Peyer's patch (tissue), 4 donors: ENCODE measurements around the gene VN1R2. TPM values are rescaled to one million over a fixed set of nuclear protein-coding genes. Genes with fewer than 3 reads are reported as not detected.
"Not testable (repeated sequence)": the region's sequence is repeated elsewhere in the genome, so short reads cannot be mapped to it uniquely, and the experiment has no call there.

ENCODE experiments used
- DNase-seq, 3 donors: peaks; one replicate each; pipeline ENCODE4 v3.0.0-alpha.2; 2017 to 2019
- H3K27ac ChIP-seq, 4 donors: fragments of 200-600 bp; sonication (generic); one replicate each; pipeline ENCODE4 v1.5.1; 2016 to 2019
- H3K27me3 ChIP-seq, 2 donors: fragments of 200-600 bp; sonication (generic); one replicate each; pipeline ENCODE4 v1.5.1; 2019
- H3K36me3 ChIP-seq, 3 donors: fragments of 200-600 bp; sonication (generic); one replicate each; pipeline ENCODE4 v1.5.1; 2016 to 2019
- H3K4me1 ChIP-seq, 4 donors: fragments of 200-600 bp; sonication (generic); one replicate each; pipeline ENCODE4 v1.5.1; 2016 to 2019
- H3K4me3 ChIP-seq, 4 donors: fragments of 200-600 bp; sonication (generic); 1 replicate in 3 of 4; 2 replicates in 1 of 4; pipeline ENCODE4 v1.5.1; 2016 to 2019; ENCODE audit warnings: mild to moderate bottlenecking in 1 of 4
- H3K9me3 ChIP-seq, 4 donors: fragments of 200-600 bp; sonication (generic); one replicate each; pipeline ENCODE4 v1.5.1; 2016 to 2019; ENCODE audit warnings: mild to moderate bottlenecking in 1 of 4
- CTCF ChIP-seq, 6 experiments: fragments of 450-650 bp in 4 of 6; fragments of 200-600 bp in 2 of 6; sonication (generic) in 1 of 6; IDR thresholded peaks; one replicate each; pipeline ENCODE4 v1.5.1; 2017 to 2019; ENCODE audit warnings: antibody characterized with exemption in 6 of 6, mild to moderate bottlenecking in 3 of 6, moderate library complexity in 1 of 6
- POLR2A ChIP-seq, 2 donors: fragments of 450-650 bp; IDR thresholded peaks; one replicate each; pipeline ENCODE4 v1.5.1; 2017; ENCODE audit warnings: antibody characterized with exemption in 2 of 2, mild to moderate bottlenecking in 2 of 2, moderate library complexity in 2 of 2
- total RNA-seq, 4 donors: library from RNA; depleted of rRNA; stranded (reverse); fragments of >200 nt; gene quantifications; one replicate each; pipeline ENCODE4 v1.1.0, GENCODE V29; 2016

Gene VN1R2
- total RNA-seq, 4 donors from 2014 or later = not detected

- Histone ChIP-seq H3K9me3 (peaks cover 0 to 55% (median 8%) of the 10 kb centered on the region in 4 donors), H3K4me1 (no peaks in the 10 kb centered on the region), H3K27ac (no peak overlapping the region), H3K27me3 (no peaks in the 10 kb centered on the region), H3K36me3 (peaks cover 0 to 56% (median 0%) of the 10 kb centered on the region in 3 donors), H3K4me3 (no peak overlapping the region)
- no peak for TF ChIP-seq CTCF (IDR thresholded peaks at IDR 0.05)
- TF ChIP-seq POLR2A (IDR thresholded peaks at IDR 0.05) = no peak
- no peak for DNase-seq
Measured at GRCh38 chr19:53246498-53246897, 11.6 kb upstream of the VN1R2 start.

GRCh38 chr19:53254411-53255341 lies 3.4 kb upstream of the VN1R2 start, which contains the start of gene ZNF677:
Gene ZNF677, minus strand, starts transcription at chr19:53254873. Its CDS starts 3,323 bp downstream, at chr19:53251550.
- H3K36me3 ChIP-seq = peaks cover 0 to 29% (median 0%) of the 10 kb centered on the region in 3 donors
- no peak for TF ChIP-seq CTCF (IDR thresholded peaks at IDR 0.05)
- TF ChIP-seq POLR2A (IDR thresholded peaks at IDR 0.05) = no peak
- peak within 1 kb of the TSS; percentile 48 to 68 (median 56) for H3K4me3 ChIP-seq
- no peaks in the 10 kb centered on the region for H3K4me1 ChIP-seq
- H3K27me3 ChIP-seq = no peaks in the 10 kb centered on the region
- peaks cover 0 to 18% (median 6%) of the 10 kb centered on the region in 4 donors for H3K9me3 ChIP-seq
- peak; percentile 59 to 84 (median 84) for DNase-seq
- H3K27ac ChIP-seq = peak within 1 kb of the TSS in 3 of 4 donors; percentile 59 to 79 (median 60)

- DNase-seq, H3K9me3 ChIP-seq, H3K27ac ChIP-seq, H3K4me3 ChIP-seq, H3K36me3 ChIP-seq, H3K4me1 ChIP-seq, H3K27me3 ChIP-seq: not testable (repeated sequence)
Measured at GRCh38 chr19:53267623-53268022, 9.5 kb downstream of the VN1R2 start, which contains the start of gene VN1R4. Gene VN1R4, minus strand, starts transcription at chr19:53267723. Its CDS starts 58 bp downstream, at chr19:53267665.

- not testable (repeated sequence) for H3K4me3 ChIP-seq, H3K36me3 ChIP-seq, DNase-seq, H3K4me1 ChIP-seq, H3K27ac ChIP-seq, H3K27me3 ChIP-seq, H3K9me3 ChIP-seq
Measured at GRCh38 chr19:53269861-53270260, 11.8 kb downstream of the VN1R2 start.

- Histone ChIP-seq H3K4me1 (no peaks in the 10 kb centered on the region), H3K27ac (no peak overlapping the region), H3K9me3 (peaks cover 0 to 2% (median 0%) of the 10 kb centered on the region in 4 donors), H3K27me3 (no peaks in the 10 kb centered on the region), H3K36me3 (no peaks in the 10 kb centered on the region), H3K4me3 (no peak overlapping the region)
- TF ChIP-seq POLR2A (IDR thresholded peaks at IDR 0.05) = no peak
- no peak for TF ChIP-seq CTCF (IDR thresholded peaks at IDR 0.05)
- no peak for DNase-seq
Measured at GRCh38 chr19:53272044-53272443, 14.0 kb downstream of the VN1R2 start.

GRCh38 chr19:53275480-53275879 lies 17.4 kb downstream of the VN1R2 start:
- Histone ChIP-seq H3K36me3 (no peaks in the 10 kb centered on the region), H3K9me3 (peaks cover 0 to 2% (median 0%) of the 10 kb centered on the region in 4 donors), H3K4me3 (no peak overlapping the region), H3K4me1 (no peaks in the 10 kb centered on the region), H3K27ac (no peak overlapping the region), H3K27me3 (no peaks in the 10 kb centered on the region)
- no peak for DNase-seq
- TF ChIP-seq POLR2A (IDR thresholded peaks at IDR 0.05) (no peak), CTCF (IDR thresholded peaks at IDR 0.05) (no peak)

- not testable (repeated sequence) for H3K27me3 ChIP-seq, H3K4me1 ChIP-seq, DNase-seq, H3K4me3 ChIP-seq, H3K36me3 ChIP-seq, H3K9me3 ChIP-seq, H3K27ac ChIP-seq
Measured at GRCh38 chr19:53281947-53282346, 23.9 kb downstream of the VN1R2 start.
